ENCODE data around the gene CRELD2.

CRELD2 gene

GRCh38 chr22:49894322-49895054 lies 23.9 kb upstream of the CRELD2 start:
- Histone ChIP-seq H3K4me3 (ENCODE audit: low read length) (no peak overlapping the region), H3K27me3 (ENCODE audit: control insufficient read depth, insufficient read depth, low read length) (no peaks in the 10 kb centered on the region), H3K9ac (ENCODE audit: low read length) (no peak overlapping the region), H3K36me3 (ENCODE audit: control insufficient read depth, insufficient read depth, low read length) (no peaks in the 10 kb centered on the region), H3K9me3 (ENCODE audit: control insufficient read depth, low read length) (no peaks in the 10 kb centered on the region), H3K4me1 (ENCODE audit: control insufficient read depth, insufficient read depth, low read length) (no peaks in the 10 kb centered on the region)

GRCh38 chr22:49896201-49896600 lies 22.2 kb upstream of the CRELD2 start:
- Histone ChIP-seq H3K4me1 (ENCODE audit: control insufficient read depth, insufficient read depth, low read length) (no peaks in the 10 kb centered on the region), H3K9me3 (ENCODE audit: control insufficient read depth, low read length) (no peaks in the 10 kb centered on the region), H3K27me3 (ENCODE audit: control insufficient read depth, insufficient read depth, low read length) (no peaks in the 10 kb centered on the region), H3K36me3 (ENCODE audit: control insufficient read depth, insufficient read depth, low read length) (no peaks in the 10 kb centered on the region), H3K9ac (ENCODE audit: low read length) (no peak overlapping the region), H3K4me3 (ENCODE audit: low read length) (no peak overlapping the region)

GRCh38 chr22:49897015-49897684 lies 21.3 kb upstream of the CRELD2 start:
- no peak overlapping the region for H3K4me3 ChIP-seq (ENCODE audit: low read length)
- H3K36me3 ChIP-seq (ENCODE audit: control insufficient read depth, insufficient read depth, low read length), result no peaks in the 10 kb centered on the region
- H3K4me1 ChIP-seq (ENCODE audit: control insufficient read depth, insufficient read depth, low read length), result no peaks in the 10 kb centered on the region
- H3K9ac ChIP-seq (ENCODE audit: low read length), result no peak overlapping the region
- no peaks in the 10 kb centered on the region for H3K9me3 ChIP-seq (ENCODE audit: control insufficient read depth, low read length)
- H3K27me3 ChIP-seq (ENCODE audit: control insufficient read depth, insufficient read depth, low read length), result no peaks in the 10 kb centered on the region

- Histone ChIP-seq H3K36me3 (ENCODE audit: control insufficient read depth, insufficient read depth, low read length) (no peaks in the 10 kb centered on the region), H3K9me3 (ENCODE audit: control insufficient read depth, low read length) (no peaks in the 10 kb centered on the region)
Observed at GRCh38 chr22:49899530-49899929, 18.9 kb upstream of the CRELD2 start.

GRCh38 chr22:49900441-49901230 lies 17.8 kb upstream of the CRELD2 start:
- Histone ChIP-seq H3K9me3 (ENCODE audit: control insufficient read depth, low read length) (no peaks in the 10 kb centered on the region), H3K36me3 (ENCODE audit: control insufficient read depth, insufficient read depth, low read length) (no peaks in the 10 kb centered on the region), H3K4me1 (ENCODE audit: control insufficient read depth, insufficient read depth, low read length) (no peaks in the 10 kb centered on the region), H3K4me3 (ENCODE audit: low read length) (no peak overlapping the region), H3K27me3 (ENCODE audit: control insufficient read depth, insufficient read depth, low read length) (no peaks in the 10 kb centered on the region), H3K9ac (ENCODE audit: low read length) (no peak overlapping the region)

More at GRCh38 chr22:49899530-49899929, 18.9 kb upstream of the CRELD2 start:
- Histone ChIP-seq H3K27me3 (ENCODE audit: control insufficient read depth, insufficient read depth, low read length) (no peaks in the 10 kb centered on the region), H3K4me1 (ENCODE audit: control insufficient read depth, insufficient read depth, low read length) (no peaks in the 10 kb centered on the region), H3K9ac (ENCODE audit: low read length) (no peak overlapping the region), H3K4me3 (ENCODE audit: low read length) (no peak overlapping the region)

DNA sequence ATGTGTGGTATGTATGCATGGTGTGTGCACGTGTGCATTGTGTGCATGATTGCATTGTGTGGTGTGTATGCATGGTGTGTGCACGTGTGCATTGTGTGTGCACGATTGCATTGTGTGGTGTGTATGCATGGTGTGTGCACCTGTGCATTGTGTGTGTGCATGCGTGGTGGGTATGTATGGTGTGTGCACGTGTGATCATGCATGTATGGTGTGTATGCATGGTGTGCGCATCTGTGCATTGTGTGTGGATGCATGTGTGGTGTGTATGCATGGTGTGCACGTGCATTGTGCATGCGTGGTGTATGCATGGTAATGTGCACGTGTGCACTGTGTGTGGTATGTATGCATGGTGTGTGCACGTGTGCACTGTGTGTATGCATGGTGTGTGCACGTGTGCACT lies 17.0 kb upstream of the CRELD2 start:
- H3K9ac ChIP-seq (ENCODE audit: low read length), result no peak overlapping the region
- no peaks in the 10 kb centered on the region for H3K27me3 ChIP-seq (ENCODE audit: control insufficient read depth, insufficient read depth, low read length)
- H3K36me3 ChIP-seq (ENCODE audit: control insufficient read depth, insufficient read depth, low read length), result no peaks in the 10 kb centered on the region
- no peak overlapping the region for H3K4me3 ChIP-seq (ENCODE audit: low read length)
- H3K4me1 ChIP-seq (ENCODE audit: control insufficient read depth, insufficient read depth, low read length), result no peaks in the 10 kb centered on the region
- no peaks in the 10 kb centered on the region for H3K9me3 ChIP-seq (ENCODE audit: control insufficient read depth, low read length)

DNA sequence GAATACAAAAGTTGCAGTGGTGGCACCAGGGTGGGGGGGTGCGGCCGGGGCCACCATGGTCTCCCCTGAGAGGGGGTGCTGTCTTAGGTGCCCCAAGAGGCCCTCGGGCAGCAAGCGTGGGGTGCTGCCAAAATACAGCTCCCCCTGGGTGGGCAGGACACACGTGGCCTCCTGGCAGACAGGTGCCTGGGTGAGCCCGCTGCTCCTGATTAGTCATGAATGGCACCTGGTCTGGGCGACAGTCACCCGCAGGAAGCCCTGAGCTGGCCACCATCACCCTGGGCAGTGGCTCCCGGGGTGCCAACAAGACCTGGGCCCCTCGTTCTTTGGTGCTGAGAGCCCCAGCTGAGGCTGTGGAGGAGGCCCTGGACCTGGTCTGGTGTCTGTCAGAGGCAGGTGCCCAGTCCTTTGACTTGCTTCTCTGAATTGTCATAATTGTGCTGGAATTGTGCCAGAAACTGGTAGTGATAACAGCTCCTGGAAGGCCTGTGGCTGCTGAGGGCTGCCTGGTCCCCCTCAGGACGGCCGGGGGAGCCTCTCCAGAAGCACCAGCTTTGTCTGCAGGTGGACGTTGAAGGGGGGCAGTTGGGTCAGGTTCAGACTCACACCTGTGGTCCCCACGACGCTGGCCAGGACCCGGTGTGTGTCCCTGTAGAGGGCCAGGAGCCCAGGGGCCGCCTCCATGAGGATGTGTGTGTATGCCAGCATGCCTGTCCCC lies 15.0 kb upstream of the CRELD2 start:
- Histone ChIP-seq H3K27me3 (ENCODE audit: control insufficient read depth, insufficient read depth, low read length) (no peaks in the 10 kb centered on the region), H3K36me3 (ENCODE audit: control insufficient read depth, insufficient read depth, low read length) (peaks cover 14% of the 10 kb centered on the region), H3K9ac (ENCODE audit: low read length) (no peak overlapping the region), H3K4me3 (ENCODE audit: low read length) (no peak overlapping the region), H3K4me1 (ENCODE audit: control insufficient read depth, insufficient read depth, low read length) (no peaks in the 10 kb centered on the region), H3K9me3 (ENCODE audit: control insufficient read depth, low read length) (no peaks in the 10 kb centered on the region)

DNA sequence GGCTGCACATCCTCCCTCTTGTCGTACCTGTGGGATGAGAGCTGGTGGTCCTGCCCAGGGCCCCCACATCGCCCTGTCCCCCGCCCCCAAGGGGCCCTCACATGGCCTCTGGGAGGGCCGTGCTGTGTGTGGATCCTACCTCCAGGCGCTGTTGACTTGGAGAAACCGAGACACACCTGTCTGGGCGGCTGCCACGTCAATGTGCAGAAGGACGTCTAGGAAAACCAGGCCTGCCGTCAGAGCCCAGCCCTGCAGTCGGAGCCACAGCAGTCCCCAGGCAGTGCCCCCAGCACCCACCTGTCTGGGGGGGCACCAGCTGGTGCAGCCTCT lies 14.4 kb upstream of the CRELD2 start:
- H3K9me3 ChIP-seq (ENCODE audit: control insufficient read depth, low read length), result no peaks in the 10 kb centered on the region
- no peak overlapping the region for H3K4me3 ChIP-seq (ENCODE audit: low read length)
- no peaks in the 10 kb centered on the region for H3K4me1 ChIP-seq (ENCODE audit: control insufficient read depth, insufficient read depth, low read length)
- no peak overlapping the region for H3K9ac ChIP-seq (ENCODE audit: low read length)
- peaks cover 14% of the 10 kb centered on the region for H3K36me3 ChIP-seq (ENCODE audit: control insufficient read depth, insufficient read depth, low read length)
- no peaks in the 10 kb centered on the region for H3K27me3 ChIP-seq (ENCODE audit: control insufficient read depth, insufficient read depth, low read length)

DNA sequence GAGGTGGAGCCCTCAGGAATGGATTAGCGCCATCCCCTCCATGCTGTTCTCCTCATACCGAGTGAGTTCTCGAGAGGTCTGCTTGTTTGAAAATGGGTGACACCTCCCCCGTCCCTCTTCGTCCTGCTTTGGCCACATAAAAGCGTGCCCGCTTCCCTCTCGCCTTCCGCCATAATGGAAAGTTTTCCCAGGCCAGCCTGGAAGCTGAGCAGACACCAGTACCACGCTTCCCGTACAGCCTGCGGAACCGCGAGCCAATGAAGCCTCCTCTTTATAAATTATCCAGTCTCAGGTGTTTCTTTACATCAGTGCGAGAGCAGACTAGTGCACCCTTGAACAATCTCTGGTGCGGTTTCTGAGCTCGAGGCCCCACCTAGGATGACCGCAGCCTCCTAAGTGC lies 13.0 kb upstream of the CRELD2 start:
- no peaks in the 10 kb centered on the region for H3K27me3 ChIP-seq (ENCODE audit: control insufficient read depth, insufficient read depth, low read length)
- no peaks in the 10 kb centered on the region for H3K4me1 ChIP-seq (ENCODE audit: control insufficient read depth, insufficient read depth, low read length)
- H3K9me3 ChIP-seq (ENCODE audit: control insufficient read depth, low read length), result no peaks in the 10 kb centered on the region
- peaks cover 14% of the 10 kb centered on the region for H3K36me3 ChIP-seq (ENCODE audit: control insufficient read depth, insufficient read depth, low read length)
- H3K4me3 ChIP-seq (ENCODE audit: low read length), result no peak overlapping the region
- H3K9ac ChIP-seq (ENCODE audit: low read length), result no peak overlapping the region

GRCh38 chr22:49906071-49906798 lies 12.2 kb upstream of the CRELD2 start:
- Histone ChIP-seq H3K9ac (ENCODE audit: low read length) (no peak overlapping the region), H3K4me1 (ENCODE audit: control insufficient read depth, insufficient read depth, low read length) (no peaks in the 10 kb centered on the region), H3K9me3 (ENCODE audit: control insufficient read depth, low read length) (no peaks in the 10 kb centered on the region), H3K4me3 (ENCODE audit: low read length) (no peak overlapping the region), H3K36me3 (ENCODE audit: control insufficient read depth, insufficient read depth, low read length) (peaks cover 14% of the 10 kb centered on the region), H3K27me3 (ENCODE audit: control insufficient read depth, insufficient read depth, low read length) (no peaks in the 10 kb centered on the region)

DNA sequence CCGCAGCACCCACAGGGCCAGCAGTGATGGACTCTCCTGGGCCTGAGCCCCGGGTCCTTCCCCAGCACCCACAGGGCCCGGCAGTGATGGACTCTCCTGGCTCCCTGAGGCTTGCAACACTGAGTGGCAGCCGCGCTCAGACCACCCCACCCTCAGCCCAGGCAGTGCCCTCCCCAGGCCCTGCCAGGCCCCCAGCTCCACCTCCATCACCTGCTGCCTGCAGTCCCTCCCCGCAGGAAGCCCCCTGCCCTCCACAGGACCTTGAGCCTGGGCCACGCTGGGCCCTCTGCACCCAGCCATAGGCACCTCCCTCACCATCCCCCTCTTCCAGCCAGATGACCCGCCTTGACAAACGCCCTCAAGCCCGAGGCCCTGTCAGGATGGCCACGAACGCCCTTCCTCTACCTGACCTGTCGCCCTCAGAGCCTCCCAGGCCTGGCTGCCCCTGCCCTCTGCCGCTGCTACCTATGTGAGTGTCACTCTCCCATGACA lies 11.6 kb upstream of the CRELD2 start:
- Histone ChIP-seq H3K4me3 (ENCODE audit: low read length) (no peak overlapping the region), H3K9ac (ENCODE audit: low read length) (no peak overlapping the region), H3K4me1 (ENCODE audit: control insufficient read depth, insufficient read depth, low read length) (no peaks in the 10 kb centered on the region), H3K36me3 (ENCODE audit: control insufficient read depth, insufficient read depth, low read length) (peaks cover 14% of the 10 kb centered on the region), H3K27me3 (ENCODE audit: control insufficient read depth, insufficient read depth, low read length) (no peaks in the 10 kb centered on the region), H3K9me3 (ENCODE audit: control insufficient read depth, low read length) (no peaks in the 10 kb centered on the region)

All from mucosa of stomach (tissue), 1 donor.